ENCODE results near the gene GCSAML.
"Not testable (repeated sequence)": the region's sequence is repeated elsewhere in the genome, so short reads cannot be mapped to it uniquely, and the experiment has no call there.

The GCSAML gene

GRCh38 chr1:247548769-247549182 is at the start of gene GCSAML:
GCSAML (plus strand) TSS chr1:247549134; CDS start chr1:247549192, 58 bp downstream.
- no peak for DNase-seq (ENCODE audit: low read depth, low spot score)

DNA sequence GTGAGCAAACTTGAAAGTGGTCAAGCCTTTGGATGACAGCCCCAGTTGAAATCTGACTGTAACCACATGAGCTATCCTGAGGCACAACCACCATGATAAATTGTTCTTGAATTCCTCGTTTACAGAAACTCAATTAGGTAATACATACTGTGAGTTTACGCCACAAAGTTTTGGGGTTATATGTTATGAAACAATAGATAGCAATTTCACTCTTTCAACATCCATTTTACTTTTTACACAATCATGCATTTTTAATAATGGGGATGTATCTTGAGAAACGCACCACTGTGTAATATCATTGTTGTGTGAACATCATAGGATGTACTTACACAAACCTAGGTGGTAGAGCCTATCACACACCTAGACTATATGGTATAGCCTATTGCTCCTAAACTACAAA is 48.1 kb upstream of the GCSAML start:
- DNase-seq (ENCODE audit: low read depth, low spot score) = no peak

DNA sequence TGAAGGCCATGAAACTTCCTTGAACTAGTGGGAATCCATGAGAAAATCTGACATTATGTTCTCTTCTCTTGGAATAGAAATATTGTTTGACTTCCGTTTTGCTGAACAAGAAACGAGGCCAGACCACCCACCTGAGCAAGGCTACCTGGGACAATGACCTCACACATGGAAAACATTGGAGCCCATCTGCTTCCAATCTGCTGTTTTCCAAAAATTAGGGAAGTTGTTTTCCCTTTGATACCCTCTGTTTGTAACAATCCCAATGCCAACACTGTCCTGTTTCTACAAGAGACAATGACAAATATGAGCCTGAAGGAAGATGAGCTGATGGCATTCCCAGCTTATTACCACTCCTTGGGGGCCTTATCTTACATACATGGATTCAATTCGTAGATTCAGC is 42.1 kb upstream of the GCSAML start:
- DNase-seq (ENCODE audit: low read depth, low spot score) = no peak

DNA sequence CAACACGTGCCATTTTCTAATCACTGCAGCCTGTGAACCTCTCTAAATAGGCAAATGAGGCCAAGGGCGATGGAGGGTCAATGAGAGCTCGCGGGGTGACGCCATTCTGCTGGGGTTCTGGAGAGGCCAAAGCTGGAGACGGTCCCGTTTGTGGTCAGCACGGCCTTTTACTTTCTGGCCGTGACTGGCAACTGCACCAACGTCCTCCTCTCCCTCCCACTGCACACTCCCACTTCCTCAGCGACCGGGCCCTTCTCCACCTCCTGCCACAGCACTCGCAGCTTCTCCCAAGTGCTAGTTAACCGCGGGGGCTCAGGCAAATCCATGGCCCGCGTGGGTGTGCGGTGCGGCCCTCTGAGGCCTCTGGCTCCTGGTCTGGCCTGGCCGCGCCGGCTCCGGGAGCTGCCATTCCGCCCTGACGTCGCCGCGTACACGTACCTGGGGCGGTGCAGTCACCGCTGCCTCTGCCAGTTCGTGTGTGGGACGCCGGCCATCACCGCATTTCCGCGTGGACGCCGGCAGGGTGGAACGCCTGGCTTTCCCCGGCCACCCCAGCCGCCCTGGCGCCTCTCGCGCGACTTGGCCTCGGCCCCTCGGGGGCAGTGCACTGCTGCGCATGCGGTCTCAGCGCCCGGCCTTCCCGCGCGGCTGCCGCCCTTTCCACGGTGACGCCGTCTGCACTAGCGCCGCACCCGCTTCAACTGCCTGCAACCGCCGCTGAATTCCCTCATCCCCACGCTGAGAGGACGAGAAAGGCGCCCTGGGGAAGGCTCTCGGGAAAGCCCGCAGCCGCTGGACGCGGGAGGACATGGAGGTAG is 30.9 kb upstream of the GCSAML start:
- no peak for DNase-seq (ENCODE audit: low read depth, low spot score)

- no peak for DNase-seq (ENCODE audit: low read depth, low spot score)
Measured at GRCh38 chr1:247518613-247518891, 30.4 kb upstream of the GCSAML start.

- DNase-seq (ENCODE audit: low read depth, low spot score) = not testable (repeated sequence)
Measured at GRCh38 chr1:247521886-247522285, 27.0 kb upstream of the GCSAML start.

- DNase-seq (ENCODE audit: low read depth, low spot score) = no peak
Measured at GRCh38 chr1:247528812-247529474, 20.0 kb upstream of the GCSAML start.

GRCh38 chr1:247529771-247530355 is 19.1 kb upstream of the GCSAML start:
- DNase-seq (ENCODE audit: low read depth, low spot score) = no peak

GRCh38 chr1:247530785-247531184 is 18.1 kb upstream of the GCSAML start:
- DNase-seq (ENCODE audit: low read depth, low spot score) = no peak

- no peak for DNase-seq (ENCODE audit: low read depth, low spot score)
Measured at GRCh38 chr1:247531937-247532336, 17.0 kb upstream of the GCSAML start.

- DNase-seq (ENCODE audit: low read depth, low spot score) = no peak
Measured at GRCh38 chr1:247535402-247535801, 13.5 kb upstream of the GCSAML start.

- no peak for DNase-seq (ENCODE audit: low read depth, low spot score)
Measured at GRCh38 chr1:247536340-247536739, 12.6 kb upstream of the GCSAML start, which contains the start of gene OR2C3. OR2C3 (minus strand) TSS chr1:247536440; CDS start chr1:247532511, 3,929 bp downstream.

GRCh38 chr1:247538561-247538960 is 10.4 kb upstream of the GCSAML start:
- DNase-seq (ENCODE audit: low read depth, low spot score) = no peak

DNA sequence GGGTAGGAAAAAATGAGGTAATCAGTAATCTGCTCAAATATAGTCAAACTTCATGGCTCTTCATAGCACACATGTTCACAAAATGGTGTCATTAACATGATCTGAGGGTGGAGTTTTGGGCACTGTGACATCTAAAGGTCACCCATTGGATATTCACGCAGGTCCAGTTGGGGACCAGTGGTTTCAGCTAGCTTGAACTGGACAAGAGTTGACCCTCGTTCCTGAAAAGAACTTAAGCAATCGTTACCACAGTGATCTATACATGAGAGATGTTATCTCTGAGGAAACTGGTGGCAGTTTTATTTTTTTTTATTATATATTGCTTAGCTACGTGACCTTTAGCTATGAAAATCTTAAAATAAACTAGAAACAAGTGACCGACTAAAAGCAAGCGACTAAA is 9.7 kb upstream of the GCSAML start:
- no peak for DNase-seq (ENCODE audit: low read depth, low spot score)

DNA sequence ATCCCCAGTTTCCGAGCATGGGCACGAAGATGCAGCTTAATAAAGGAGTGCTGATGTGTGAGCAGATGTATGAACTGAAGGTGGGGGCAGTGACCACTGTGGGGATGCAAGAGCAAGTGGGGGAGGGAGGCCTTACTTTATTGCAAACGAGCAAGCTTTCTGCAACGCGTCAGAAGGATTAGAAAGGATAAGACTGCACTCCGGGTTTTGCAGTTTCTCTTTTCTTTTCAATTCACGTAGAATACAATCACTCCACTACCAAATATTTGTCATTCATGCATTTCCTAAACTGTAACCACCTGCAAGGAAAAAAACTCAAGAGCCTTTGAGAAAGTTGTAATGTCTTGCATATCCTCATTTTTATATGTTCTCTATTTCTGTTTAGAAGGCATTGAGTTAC is 8.4 kb upstream of the GCSAML start:
- DNase-seq (ENCODE audit: low read depth, low spot score) = no peak

DNA sequence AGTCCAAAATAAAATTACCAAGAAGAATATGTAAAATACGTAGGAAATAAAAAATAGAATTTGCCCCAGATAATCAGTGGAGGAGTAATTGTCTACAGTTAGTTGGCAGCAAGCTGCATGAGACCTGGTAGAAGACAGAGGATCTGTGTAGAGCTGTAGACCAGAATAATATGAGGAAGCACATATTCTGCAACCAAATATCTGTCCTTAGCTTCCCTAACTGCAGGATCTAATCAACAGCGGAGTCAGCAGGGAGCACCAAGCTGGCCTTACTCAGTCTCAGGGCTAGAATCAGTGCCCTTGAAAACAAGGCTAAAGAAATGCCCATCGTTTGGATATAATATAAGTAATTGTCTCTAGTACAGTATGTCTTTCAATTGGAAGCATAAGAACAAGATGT is 6.1 kb upstream of the GCSAML start:
- no peak for DNase-seq (ENCODE audit: low read depth, low spot score)

DNA sequence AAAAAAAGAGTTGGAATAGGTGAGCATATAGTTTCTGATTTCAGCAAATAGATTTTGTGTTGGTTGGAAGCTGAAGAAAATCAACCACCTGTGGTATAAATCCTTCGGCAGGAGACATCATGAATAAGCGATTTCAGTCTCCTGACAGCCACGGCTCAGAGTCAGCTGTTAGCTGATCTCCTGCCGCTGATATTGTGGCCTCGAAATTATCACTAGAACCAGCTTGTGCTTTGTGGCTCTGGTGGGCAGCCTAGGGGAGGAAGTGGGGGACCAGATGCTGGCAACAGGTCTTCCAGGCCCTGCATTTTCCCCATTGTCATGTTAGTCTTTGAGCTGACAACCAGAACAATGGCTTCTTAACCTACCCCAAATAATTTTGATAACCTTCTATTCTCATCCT is 842 bp upstream of the GCSAML start:
- no peak for DNase-seq (ENCODE audit: low read depth, low spot score)

DNA sequence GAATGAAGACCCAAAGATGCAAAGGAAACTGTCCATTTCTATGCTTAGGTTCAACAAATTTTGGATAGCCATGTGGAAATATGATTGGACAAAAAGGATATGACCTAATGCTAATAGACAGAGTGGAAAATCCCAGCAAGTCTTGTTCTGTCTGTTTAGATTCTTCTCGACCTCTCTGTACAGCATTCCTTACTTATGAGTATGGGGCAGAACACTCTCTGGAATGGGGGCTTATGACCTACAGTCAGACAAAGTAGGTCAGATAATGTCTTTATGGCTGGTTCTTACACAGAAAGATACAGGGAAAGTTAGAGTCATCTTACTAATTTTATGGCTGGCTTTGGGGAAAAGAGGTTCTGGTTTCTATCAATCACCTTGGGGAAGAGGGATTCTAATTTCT is 2.8 kb downstream of the GCSAML start:
- DNase-seq (ENCODE audit: low read depth, low spot score) = no peak

GRCh38 chr1:247552231-247552630 is 3.3 kb downstream of the GCSAML start:
- no peak for DNase-seq (ENCODE audit: low read depth, low spot score)

DNA sequence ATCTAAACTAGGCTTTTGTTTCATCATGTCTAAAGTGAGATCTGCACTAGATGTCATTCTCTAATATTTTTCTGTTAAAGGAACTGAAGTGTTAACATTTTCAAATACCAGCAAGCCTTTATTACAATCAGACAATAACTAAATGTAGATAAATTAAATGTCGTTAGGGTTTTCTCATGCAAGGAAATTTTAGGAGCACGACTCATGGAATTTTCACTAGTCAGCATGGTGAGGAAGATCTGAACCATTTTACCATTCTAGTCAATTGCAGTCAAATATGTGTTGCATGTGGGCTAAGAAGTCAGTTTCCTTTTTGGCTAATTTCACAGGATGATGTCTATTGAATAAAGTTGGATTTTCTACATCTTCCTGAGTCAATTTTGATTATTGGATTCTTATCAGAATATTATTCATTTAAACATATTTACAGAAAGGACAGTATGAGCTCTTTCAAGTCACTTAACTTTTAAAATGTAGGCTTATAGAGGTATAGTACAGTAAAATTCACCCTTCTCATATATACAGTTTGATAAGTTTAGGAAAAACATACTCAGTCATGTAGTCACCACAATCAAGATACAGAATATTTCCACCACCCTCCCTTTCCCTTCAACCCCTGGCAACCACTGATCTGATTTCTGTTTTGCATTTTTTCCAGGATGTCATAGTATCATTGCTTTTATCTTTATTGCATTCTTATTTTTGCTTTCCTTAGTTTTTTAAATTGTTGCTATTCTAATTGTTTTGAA is 9.2 kb downstream of the GCSAML start:
- no peak for DNase-seq (ENCODE audit: low read depth, low spot score)

DNA sequence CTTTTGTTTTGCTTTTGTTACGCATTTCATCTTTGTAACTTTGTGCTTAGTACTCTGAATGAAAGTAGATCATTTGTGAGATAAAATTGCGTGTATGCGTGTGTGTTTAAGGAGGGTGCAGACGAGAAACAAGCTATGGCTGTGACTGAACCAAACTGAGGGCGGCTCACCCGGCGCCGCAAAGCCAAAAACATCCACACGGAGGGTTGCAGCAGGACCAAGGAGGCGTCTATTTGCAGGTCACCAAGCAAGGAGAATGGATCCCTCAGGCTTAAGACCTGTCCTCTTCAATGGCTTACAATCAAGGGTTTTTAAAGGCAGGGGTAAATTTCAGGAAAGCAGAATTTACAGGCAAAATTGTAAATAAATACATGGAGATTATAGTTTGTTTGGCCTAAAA is 12.8 kb downstream of the GCSAML start:
- DNase-seq (ENCODE audit: low read depth, low spot score) = no peak

DNA sequence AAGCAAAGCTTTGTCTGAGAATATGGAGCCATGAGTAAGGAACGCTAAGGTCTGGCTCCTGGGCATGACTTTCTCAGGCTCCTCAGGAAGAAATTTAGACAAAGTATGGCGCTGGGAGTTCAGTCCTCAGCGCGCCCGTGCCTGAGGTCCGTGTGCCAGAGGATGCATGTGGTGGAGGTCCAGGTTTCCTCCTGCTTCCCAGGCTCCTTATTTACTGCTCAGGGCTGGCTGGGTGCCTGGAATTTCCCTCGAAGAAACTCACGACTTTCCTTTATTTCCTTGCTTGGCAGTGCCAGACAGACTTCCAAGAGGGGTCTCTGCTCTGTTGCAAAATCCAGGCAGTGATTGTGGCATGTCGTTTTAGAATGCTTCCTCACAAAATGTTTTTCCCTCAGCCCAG is 13.3 kb downstream of the GCSAML start:
- DNase-seq (ENCODE audit: low read depth, low spot score) = no peak

Measured in smooth muscle cell of the brain vasculature (primary cell).